T-cell (primary cell): ENCODE data around the gene LTBP2. TPM values are rescaled to one million over a fixed set of nuclear protein-coding genes. Genes with fewer than 3 reads are reported as not detected.

ENCODE experiments used
- ATAC-seq, 4 experiments: fragments of 200-7000 bp in 3 of 4; fragments of 150-1000 bp in 1 of 4; cut with Tn5 transposase; replicated peaks in 1 of 4; 1 replicate in 3 of 4; 2 replicates in 1 of 4; pipeline ENCODE4 v1.10.0; 2021; ENCODE audit warnings: moderate library complexity in 3 of 4, mild to moderate bottlenecking in 2 of 4, moderate number of reproducible peaks in 1 of 4
- CTCF ChIA-PET, 2 donors: fragments of 300-600 bp; sonication (Branson Sonifier 250); formaldehyde crosslinking; loops; one replicate each; lab custom pipeline; 2022; ENCODE audit warnings: antibody characterized with exemption in 2 of 2; lab: Charles Lee
- POLR2A ChIA-PET, 2 donors: fragments of 300-600 bp; sonication (Branson Sonifier 250); formaldehyde crosslinking; loops; one replicate each; lab custom pipeline; 2022; ENCODE audit warnings: antibody characterized with exemption in 2 of 2; lab: Charles Lee
- DNase-seq, 35 experiments: peaks; one replicate each; pipeline versions ENCODE4 v3.0.0 to v3.0.0-alpha.2; 2013 to 2023
- H3K27ac ChIP-seq: one replicate; pipeline ENCODE4 v1.5.1; 2013; ENCODE audit warnings: low read length
- H3K27me3 ChIP-seq, 2 experiments: replicated peaks in 1 of 2; 1 replicate in 1 of 2; 2 replicates in 1 of 2; pipeline versions ENCODE4 v1.6.1 to v1.7.0; 2013; ENCODE audit warnings: low read length in 1 of 2, mixed read lengths in 1 of 2; ENCODE audit not compliant: control insufficient read depth in 2 of 2, insufficient read depth in 2 of 2; ENCODE audit errors: extremely low read depth in 1 of 2
- H3K36me3 ChIP-seq, 2 donors: 1 replicate in 1 of 2; 2 replicates in 1 of 2; pipeline versions ENCODE4 v1.6.1 to v1.7.0; 2013; ENCODE audit warnings: low read length in 1 of 2; ENCODE audit not compliant: control insufficient read depth in 2 of 2, insufficient read depth in 1 of 2; ENCODE audit errors: extremely low read depth in 1 of 2
- H3K4me1 ChIP-seq, 2 experiments: 1 replicate in 1 of 2; 2 replicates in 1 of 2; pipeline versions ENCODE4 v1.6.1 to v1.7.0; 2013; ENCODE audit warnings: low read length in 2 of 2, mixed read lengths in 1 of 2; ENCODE audit not compliant: insufficient read depth in 2 of 2, control insufficient read depth in 1 of 2; ENCODE audit errors: extremely low read depth in 1 of 2
- H3K4me3 ChIP-seq, 2 donors: 1 replicate in 1 of 2; 2 replicates in 1 of 2; pipeline versions ENCODE4 v1.5.1 to v1.7.0; 2013; ENCODE audit warnings: mild to moderate bottlenecking in 2 of 2, low read length in 1 of 2, moderate library complexity in 1 of 2; ENCODE audit not compliant: control insufficient read depth in 1 of 2; ENCODE audit errors: extremely low read depth in 1 of 2
- H3K9me3 ChIP-seq: 2 replicates; pipeline ENCODE4 v1.7.0; 2013
- H3K27ac Mint-ChIP-seq, 2 donors: one replicate each; pipeline ENCODE4 v1.8.0; 2020 to 2021; ENCODE audit warnings: mild to moderate bottlenecking in 2 of 2, mixed read lengths in 2 of 2
- H3K27me3 Mint-ChIP-seq, 2 donors: one replicate each; pipeline ENCODE4 v1.8.0; 2021 to 2022; ENCODE audit warnings: mixed read lengths in 2 of 2
- H3K36me3 Mint-ChIP-seq: one replicate; pipeline ENCODE4 v1.8.0; 2021; ENCODE audit warnings: mixed read lengths
- H3K4me1 Mint-ChIP-seq, 3 donors: one replicate each; pipeline ENCODE4 v1.8.0; 2020 to 2022; ENCODE audit warnings: mixed read lengths in 3 of 3, mild to moderate bottlenecking in 1 of 3
- H3K4me3 Mint-ChIP-seq, 3 donors: one replicate each; pipeline ENCODE4 v1.8.0; 2020 to 2022; ENCODE audit warnings: mild to moderate bottlenecking in 3 of 3, mixed read lengths in 3 of 3, moderate library complexity in 3 of 3
- H3K9me3 Mint-ChIP-seq, 3 donors: one replicate each; pipeline ENCODE4 v1.8.0; 2020 to 2022; ENCODE audit warnings: mixed read lengths in 3 of 3
- WGBS: methylation state at CpG from one replicate; pipeline ENCODE4 v1.1.5; 2013; ENCODE audit warnings: missing lambda C conversion rate; ENCODE audit not compliant: insufficient coverage; 5-methylcytosine and 5-hydroxymethylcytosine counted together
- total RNA-seq, 35 experiments: library from RNA in 6 of 35; stranded (reverse) in 6 of 35; fragments of 120-200 nt in 1 of 35; gene quantifications; one replicate each; pipeline versions ENCODE4 v1.2.1 to v1.2.4 and lab custom pipeline; 2013 to 2026

Gene LTBP2
- total RNA-seq, 5 donors from 2014 or later (not counting 1 experiment from before 2014, with no cell fraction given) = 0.39 to 1.7 (median 1.1) TPM

DNA sequence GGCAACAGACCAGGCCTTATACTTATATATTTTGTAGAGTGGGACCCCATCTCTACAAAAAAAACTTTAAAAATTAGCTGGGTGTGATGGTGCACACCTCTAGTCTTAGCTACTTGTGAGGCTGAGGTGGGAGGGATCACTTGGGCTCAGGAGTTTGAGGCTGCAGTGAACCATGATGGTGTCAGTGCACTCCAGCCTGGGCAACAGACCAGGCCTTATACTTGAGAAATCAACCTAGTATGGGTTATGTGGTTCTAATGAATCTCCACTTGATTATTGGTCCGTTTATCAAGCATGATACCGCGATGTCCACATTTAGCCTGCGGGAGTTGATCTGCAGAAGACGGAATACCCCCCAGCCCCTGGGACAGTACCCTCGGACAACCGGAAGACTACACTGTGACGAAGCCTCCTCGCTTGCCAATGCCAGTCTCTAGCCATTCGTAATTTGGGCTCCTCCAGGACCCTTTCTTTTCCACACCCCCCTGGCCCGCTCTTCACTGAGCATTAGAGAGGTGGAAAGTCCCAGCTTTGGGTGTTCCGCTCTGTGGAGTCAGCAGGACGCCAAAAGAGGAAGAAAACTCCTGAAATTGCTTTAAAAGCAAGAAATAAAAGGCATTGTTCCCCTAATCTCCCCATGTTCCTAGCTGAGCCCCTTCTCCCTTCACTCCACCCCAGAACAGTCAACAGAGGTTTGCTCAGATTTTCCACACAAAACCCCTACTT, 19.4 kb downstream of the LTBP2 start:
- no peak overlapping the region for H3K4me3 Mint-ChIP-seq
- H3K27ac Mint-ChIP-seq = no peak overlapping the region
- H3K4me1 ChIP-seq = no peaks in the 10 kb centered on the region
- 83% methylated on average over 7 of the region's 13 CpGs for WGBS
- no peak for DNase-seq
- H3K4me1 Mint-ChIP-seq = no peaks in the 10 kb centered on the region
- no peak overlapping the region for H3K4me3 ChIP-seq
- peaks cover 0 to 15% of the 10 kb centered on the region in 2 experiments for H3K27me3 ChIP-seq
- H3K27ac ChIP-seq = no peak overlapping the region
- ChIA-PET POLR2A (no interaction called here), CTCF (no interaction called here)
- H3K9me3 ChIP-seq = no peaks in the 10 kb centered on the region
- no peaks in the 10 kb centered on the region for H3K9me3 Mint-ChIP-seq
- H3K36me3 ChIP-seq = no peaks in the 10 kb centered on the region
- H3K27me3 Mint-ChIP-seq = no peaks in the 10 kb centered on the region
- no peaks in the 10 kb centered on the region for H3K36me3 Mint-ChIP-seq
- no peak for ATAC-seq

DNA sequence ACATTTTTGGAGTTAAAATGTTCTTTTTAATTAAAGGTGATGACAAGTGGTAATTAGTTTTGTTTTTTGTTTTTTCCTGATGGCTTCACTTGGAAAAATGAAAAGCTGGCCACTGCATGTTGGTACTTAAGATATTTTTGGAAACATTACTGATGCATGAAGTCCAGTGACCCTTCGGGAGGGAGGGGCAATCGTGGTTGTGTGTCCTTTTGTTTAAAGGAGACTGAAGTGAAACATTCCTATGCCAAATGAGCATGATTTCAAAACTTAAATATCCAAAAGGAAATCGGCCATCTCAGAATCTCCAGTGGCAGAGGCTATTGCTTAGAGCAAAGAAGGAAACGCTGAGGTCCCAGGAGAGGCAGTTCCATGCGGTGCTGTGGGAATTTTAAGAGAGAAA, 20.1 kb downstream of the LTBP2 start:
- H3K9me3 Mint-ChIP-seq = no peaks in the 10 kb centered on the region
- H3K27me3 Mint-ChIP-seq = peaks cover 0 to 2% of the 10 kb centered on the region in 2 donors
- no peaks in the 10 kb centered on the region for H3K9me3 ChIP-seq
- WGBS = no CpG with 5 or more reads among the region's 5 CpGs
- no peaks in the 10 kb centered on the region for H3K36me3 ChIP-seq
- H3K36me3 Mint-ChIP-seq = no peaks in the 10 kb centered on the region
- no peak overlapping the region for H3K4me3 ChIP-seq
- no peaks in the 10 kb centered on the region for H3K4me1 ChIP-seq
- H3K27ac ChIP-seq = no peak overlapping the region
- no peak overlapping the region for H3K4me3 Mint-ChIP-seq
- DNase-seq = no peak
- CTCF ChIA-PET = no interaction called here
- peaks cover 0 to 15% of the 10 kb centered on the region in 2 experiments for H3K27me3 ChIP-seq
- H3K4me1 Mint-ChIP-seq = no peaks in the 10 kb centered on the region
- POLR2A ChIA-PET = no interaction called here
- ATAC-seq = no peak
- H3K27ac Mint-ChIP-seq = no peak overlapping the region

DNA sequence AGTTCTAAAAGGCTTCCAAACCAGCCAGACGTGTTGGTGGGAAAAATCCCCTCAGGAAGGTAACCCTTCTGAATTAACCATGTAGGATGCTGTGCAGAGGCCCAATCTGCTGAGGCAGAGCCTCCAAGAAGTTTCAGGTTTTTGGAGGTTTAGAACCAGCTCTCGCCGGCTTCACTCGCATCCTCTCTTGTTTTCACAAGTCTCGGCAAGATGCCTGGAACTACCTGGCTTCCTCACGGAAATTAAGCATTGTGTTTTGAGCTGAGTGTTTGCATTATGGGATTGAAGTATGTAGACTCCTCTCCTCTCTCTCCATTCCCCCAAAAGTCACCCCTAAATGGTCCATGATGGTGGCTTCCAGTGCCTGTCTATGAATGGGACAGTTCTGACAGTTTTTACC, 20.6 kb downstream of the LTBP2 start:
- H3K4me1 Mint-ChIP-seq = no peaks in the 10 kb centered on the region
- H3K27ac Mint-ChIP-seq = no peak overlapping the region
- DNase-seq = no peak
- Histone ChIP-seq H3K27ac (no peak overlapping the region), H3K4me1 (no peaks in the 10 kb centered on the region), H3K36me3 (no peaks in the 10 kb centered on the region), H3K4me3 (no peak overlapping the region), H3K9me3 (no peaks in the 10 kb centered on the region), H3K27me3 (peaks cover 0 to 14% of the 10 kb centered on the region in 2 experiments)
- ChIA-PET POLR2A (no interaction called here), CTCF (no interaction called here)
- WGBS = 100% methylated on average over 3 of the region's 6 CpGs
- peaks cover 0 to 3% of the 10 kb centered on the region in 2 donors for H3K27me3 Mint-ChIP-seq
- no peaks in the 10 kb centered on the region for H3K36me3 Mint-ChIP-seq
- H3K9me3 Mint-ChIP-seq = no peaks in the 10 kb centered on the region
- ATAC-seq = no peak
- H3K4me3 Mint-ChIP-seq = no peak overlapping the region

DNA sequence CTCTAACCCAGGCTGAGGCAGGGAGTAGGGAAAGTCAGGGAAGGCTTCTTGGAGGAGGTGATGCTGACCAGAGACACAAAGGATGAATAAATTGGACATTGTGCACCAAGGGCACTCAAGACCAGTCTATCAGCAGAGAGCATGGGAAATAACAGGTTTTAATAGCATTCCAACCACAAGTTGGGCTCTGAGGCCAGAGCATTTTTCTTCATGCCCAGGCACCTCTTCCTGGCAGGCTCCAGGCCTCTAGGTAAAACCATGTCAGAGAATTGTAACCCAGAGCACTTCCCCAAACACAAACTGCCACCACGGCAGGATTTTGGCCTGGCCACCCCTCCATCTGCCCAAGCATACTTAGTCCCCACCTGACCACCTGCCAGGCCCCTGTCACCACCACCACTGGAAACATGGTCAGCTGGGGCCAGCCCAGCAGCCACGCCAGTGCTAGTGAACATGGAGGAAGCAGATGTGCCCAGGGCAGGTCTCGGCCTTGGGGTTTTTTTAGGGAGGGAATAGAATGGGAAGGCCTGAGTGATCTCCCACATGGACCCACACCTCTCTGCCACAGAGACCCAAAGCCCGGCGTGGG, 22.7 kb downstream of the LTBP2 start:
- Histone ChIP-seq H3K27ac (no peak overlapping the region), H3K9me3 (no peaks in the 10 kb centered on the region), H3K4me1 (no peaks in the 10 kb centered on the region), H3K27me3 (peaks cover 0 to 15% of the 10 kb centered on the region in 2 experiments), H3K4me3 (no peak overlapping the region), H3K36me3 (no peaks in the 10 kb centered on the region)
- POLR2A ChIA-PET = no interaction called here
- no peak overlapping the region for H3K27ac Mint-ChIP-seq
- H3K27me3 Mint-ChIP-seq = peaks cover 0 to 3% of the 10 kb centered on the region in 2 donors
- no peaks in the 10 kb centered on the region for H3K4me1 Mint-ChIP-seq
- 93% methylated on average over 3 of the region's 5 CpGs for WGBS
- ATAC-seq = no peak
- no peak for DNase-seq
- H3K4me3 Mint-ChIP-seq = no peak overlapping the region
- H3K9me3 Mint-ChIP-seq = no peaks in the 10 kb centered on the region
- CTCF ChIA-PET = no interaction called here
- H3K36me3 Mint-ChIP-seq = no peaks in the 10 kb centered on the region

DNA sequence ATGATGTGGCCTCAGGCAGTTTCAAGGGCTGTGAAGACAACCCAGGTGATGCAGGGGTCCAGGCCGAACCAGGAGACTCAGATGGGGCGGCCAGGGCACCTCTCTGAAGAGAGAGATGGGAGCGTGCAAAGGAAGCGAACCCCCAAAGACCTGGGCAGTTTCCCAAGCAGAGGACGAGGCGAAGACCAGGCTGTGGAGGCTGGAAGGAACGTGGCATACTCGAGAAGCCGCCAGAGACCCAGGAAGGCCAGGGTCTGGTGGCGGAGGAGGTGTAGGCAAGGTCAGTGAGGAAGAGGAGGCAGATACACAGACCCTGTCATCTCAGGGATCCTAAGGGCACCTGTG, 24.7 kb downstream of the LTBP2 start:
- H3K27ac ChIP-seq = no peak overlapping the region
- Mint-ChIP-seq H3K27me3 (peaks cover 0 to 4% of the 10 kb centered on the region in 2 donors), H3K9me3 (no peaks in the 10 kb centered on the region), H3K36me3 (no peaks in the 10 kb centered on the region), H3K27ac (no peak overlapping the region), H3K4me1 (no peaks in the 10 kb centered on the region), H3K4me3 (no peak overlapping the region)
- ChIA-PET CTCF (no interaction called here), POLR2A (interaction anchor here in 1 of 2 donors (0.5 kb wide), 1 partner anchor 16 kb away, joined by 3 read pairs; no protein-coding TSS in a partner anchor)
- H3K9me3 ChIP-seq = no peaks in the 10 kb centered on the region
- ATAC-seq (no peak), DNase-seq (no peak)
- H3K4me1 ChIP-seq = no peaks in the 10 kb centered on the region
- no peaks in the 10 kb centered on the region for H3K36me3 ChIP-seq
- WGBS = 85% methylated on average over 10 of the region's 10 CpGs
- H3K27me3 ChIP-seq = peaks cover 0 to 19% of the 10 kb centered on the region in 2 experiments
- no peak overlapping the region for H3K4me3 ChIP-seq

DNA sequence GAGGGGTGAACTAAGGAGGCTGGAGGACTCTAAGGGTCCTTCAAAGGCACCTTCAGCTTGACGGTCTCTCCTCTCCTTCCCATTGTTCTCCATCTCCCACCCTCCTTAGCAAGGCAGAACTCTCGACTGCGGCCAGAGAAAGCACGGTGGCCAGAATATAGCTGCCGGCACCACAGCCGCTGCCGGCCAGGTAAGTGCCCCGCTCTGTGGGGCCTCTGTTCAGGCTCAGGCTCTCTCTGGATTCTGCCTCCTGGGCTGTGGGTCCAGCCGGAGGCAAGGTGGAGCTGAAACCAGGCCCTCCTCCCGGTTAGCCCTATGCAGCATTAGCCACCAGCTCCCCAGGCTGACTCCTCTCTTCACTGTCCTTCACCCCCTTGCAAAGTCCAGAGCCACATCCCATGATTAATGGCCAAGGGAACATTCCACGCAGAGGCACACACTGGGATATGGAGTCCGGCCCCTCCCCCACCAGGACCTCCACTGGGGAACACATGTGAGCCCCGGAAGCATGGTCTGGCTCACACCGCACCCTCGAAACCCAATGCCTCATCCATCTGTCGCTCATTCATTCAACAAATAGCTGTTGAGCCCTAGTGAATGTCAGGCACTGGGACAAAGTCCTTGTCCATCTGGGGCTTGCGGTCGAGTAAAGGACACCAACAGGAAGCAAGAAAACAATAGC, 25.2 kb downstream of the LTBP2 start:
- Histone ChIP-seq H3K36me3 (no peaks in the 10 kb centered on the region), H3K4me1 (no peaks in the 10 kb centered on the region), H3K4me3 (no peak overlapping the region), H3K9me3 (no peaks in the 10 kb centered on the region), H3K27me3 (peaks cover 0 to 19% of the 10 kb centered on the region in 2 experiments), H3K27ac (no peak overlapping the region)
- ChIA-PET POLR2A (interaction anchor here in 1 of 2 donors (0.5 kb wide), 1 partner anchor 15 kb away, joined by 3 read pairs; no protein-coding TSS in a partner anchor), CTCF (no interaction called here)
- H3K9me3 Mint-ChIP-seq = no peaks in the 10 kb centered on the region
- H3K4me1 Mint-ChIP-seq = no peaks in the 10 kb centered on the region
- DNase-seq (no peak), ATAC-seq (no peak)
- H3K27me3 Mint-ChIP-seq = peaks cover 0 to 4% of the 10 kb centered on the region in 2 donors
- H3K27ac Mint-ChIP-seq = no peak overlapping the region
- H3K36me3 Mint-ChIP-seq = no peaks in the 10 kb centered on the region
- no peak overlapping the region for H3K4me3 Mint-ChIP-seq
- WGBS = 89% methylated on average over 15 of the region's 18 CpGs
